ENCODE data around the gene PTOV1. TPM values are rescaled to one million over a fixed set of nuclear protein-coding genes. Genes with fewer than 3 reads are reported as not detected.

The PTOV1 gene
- total and polyA plus RNA-seq, 2 of the 13 experiments (the other 11 are each of a cell fraction or from before 2014, with no cell fraction given), result 63.5 to 68.5 TPM

DNA sequence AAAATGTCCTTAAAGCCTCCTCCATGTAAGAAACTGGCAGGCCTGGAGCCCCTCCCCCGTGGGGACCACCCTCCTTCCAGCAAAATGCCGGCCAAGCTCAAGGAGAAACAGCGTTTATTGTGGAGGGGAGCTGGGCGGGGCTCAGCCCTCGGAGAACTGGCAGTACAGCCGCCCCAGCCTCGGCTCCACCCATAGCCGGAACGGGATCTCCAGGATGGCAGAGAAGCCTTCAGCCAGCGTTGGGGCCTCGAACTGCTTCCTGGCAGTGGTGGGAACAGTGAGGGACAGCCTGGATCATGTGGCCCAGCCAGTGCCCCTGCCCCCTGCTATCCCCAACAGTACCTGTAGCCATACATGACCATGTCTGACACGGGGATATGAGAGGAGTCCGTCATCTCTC, 10.1 kb downstream of the PTOV1 start:
- H3K27me3 ChIP-seq (ENCODE audit: control insufficient read depth in 1 of 2, insufficient read depth in 2 of 2, low read length in 2 of 2), result no peaks in the 10 kb centered on the region
- no peak overlapping the region for H2AFZ ChIP-seq (ENCODE audit: low read length)
- H3K9me3 ChIP-seq (ENCODE audit: low read length), result no peaks in the 10 kb centered on the region
- H3K27ac ChIP-seq (ENCODE audit: extremely low read length, insufficient read depth, low read length), result no peak overlapping the region
- H3K36me3 ChIP-seq (replicated peaks in 1 of 2; ENCODE audit: control insufficient read depth in 1 of 2, insufficient read depth in 2 of 2, low read length in 2 of 2), result peaks cover 30 to 66% of the 10 kb centered on the region in 2 experiments
- POLR2A ChIA-PET, result interaction anchor here (1.1 to 1.3 kb wide), 2 partner anchors 8 to 11 kb away, joined by 3 to 4 read pairs; no protein-coding TSS in a partner anchor
- no peak overlapping the region for H3K4me3 ChIP-seq (replicated peaks in 1 of 3; ENCODE audit: insufficient read depth in 1 of 3, low read depth in 2 of 3, low read length in 3 of 3)
- H3K4me2 ChIP-seq (ENCODE audit: low read depth, low read length), result no peak overlapping the region
- WGBS (ENCODE audit: low lambda C conversion rate), result no CpG with 5 or more reads among the region's 13 CpGs
- peaks cover 10% of the 10 kb centered on the region for H3K79me2 ChIP-seq (ENCODE audit: insufficient read depth, low read length)
- TF ChIP-seq ZSCAN21 (CRISPR knock-in tag; IDR thresholded peaks at IDR 0.05; ENCODE audit: borderline replicate concordance) (no peak), AGO2 (optimal IDR thresholded peaks at IDR 0.05; ENCODE audit: low read depth, low read length) (peak; percentile 56), POLR2G (IDR thresholded peaks at IDR 0.05; ENCODE audit: low read depth, low read length) (peak; percentile 8; the same call in 1 of the 2 replicates), PAF1 (CRISPR knock-in tag; IDR thresholded peaks at IDR 0.05) (peak; percentile 45; the same call in 1 of the 2 replicates)
- no TSS peak for BruUV-seq (replicated peaks)
- ATAC-seq (no peak), DNase-seq (ENCODE audit: low spot score) (no peak), FAIRE-seq (no peak)
- intact Hi-C loops (cut with micrococcal nuclease; ENCODE audit: unreplicated experiment) (no loop called here), in situ Hi-C loops (cut with HindIII; ENCODE audit: extremely low pct_ligation_motif_present, low pct_unique_long_range_greater_than_20kb) (no loop called here)
- no peak overlapping the region for H3K9ac ChIP-seq (ENCODE audit: insufficient read depth, low read depth, low read length)
- peaks cover 21% of the 10 kb centered on the region for H3K4me1 ChIP-seq (ENCODE audit: insufficient read depth, low read length)
- CTCF ChIA-PET (ENCODE audit: low intra/inter-chr PET ratio, low total read pairs), result no interaction called here
- H4K20me1 ChIP-seq (ENCODE audit: insufficient read depth, low read length), result peaks cover 6% of the 10 kb centered on the region

DNA sequence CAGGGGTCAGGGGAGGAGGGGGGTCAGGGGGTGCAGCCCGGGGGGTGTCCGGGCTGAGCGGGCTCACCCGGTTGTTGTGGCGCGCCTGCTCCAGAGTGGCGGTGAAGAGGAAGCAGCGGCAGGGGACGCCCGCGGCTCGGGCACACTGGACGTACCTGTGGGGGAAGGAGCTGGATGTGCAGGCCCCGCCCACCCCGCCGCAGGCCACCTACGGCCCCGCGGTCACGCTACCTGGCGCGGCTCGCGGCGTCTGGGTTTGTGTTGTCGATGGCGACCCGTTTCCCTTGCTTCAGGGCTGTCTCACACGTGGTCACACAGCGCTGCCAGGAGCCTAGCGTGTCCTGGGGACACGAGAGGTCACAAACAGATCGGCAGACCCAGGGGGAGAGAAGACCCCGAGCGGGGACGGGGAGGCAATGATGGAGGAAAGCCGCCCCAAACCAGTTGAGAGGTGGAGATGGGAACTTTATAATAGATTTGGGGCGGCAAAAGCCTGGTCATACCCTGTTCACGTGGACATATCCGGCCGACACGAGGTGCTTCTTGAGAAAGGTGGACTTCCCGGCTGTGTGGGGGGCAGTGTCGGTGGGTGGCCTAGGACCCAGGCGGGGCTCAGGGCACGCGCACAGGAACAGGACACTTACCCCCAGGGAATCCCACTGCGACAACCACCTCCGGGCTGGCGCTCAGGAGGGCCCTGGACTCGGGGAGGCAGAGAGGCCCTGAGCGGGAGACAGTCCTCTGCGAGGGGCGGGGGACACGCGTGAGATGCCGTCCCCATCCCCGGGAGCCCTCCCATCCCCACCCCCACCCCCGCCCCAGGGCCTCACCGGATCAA, 10.8 kb downstream of the PTOV1 start:
- WGBS (ENCODE audit: low lambda C conversion rate), result 97% methylated on average over 40 of the region's 60 CpGs
- Histone ChIP-seq H3K36me3 (replicated peaks in 1 of 2; ENCODE audit: control insufficient read depth in 1 of 2, insufficient read depth in 2 of 2, low read length in 2 of 2) (peaks cover 26 to 60% of the 10 kb centered on the region in 2 experiments), H3K27ac (ENCODE audit: extremely low read length, insufficient read depth, low read length) (no peak overlapping the region), H2AFZ (ENCODE audit: low read length) (no peak overlapping the region), H3K9me3 (ENCODE audit: low read length) (no peaks in the 10 kb centered on the region), H3K79me2 (ENCODE audit: insufficient read depth, low read length) (peaks cover 16% of the 10 kb centered on the region), H3K4me1 (ENCODE audit: insufficient read depth, low read length) (peaks cover 27% of the 10 kb centered on the region), H3K27me3 (ENCODE audit: control insufficient read depth in 1 of 2, insufficient read depth in 2 of 2, low read length in 2 of 2) (no peaks in the 10 kb centered on the region; a peak in 1 of 5 replicates), H3K9ac (ENCODE audit: insufficient read depth, low read depth, low read length) (no peak overlapping the region), H3K4me3 (replicated peaks in 1 of 3; ENCODE audit: insufficient read depth in 1 of 3, low read depth in 2 of 3, low read length in 3 of 3) (no peak overlapping the region), H4K20me1 (ENCODE audit: insufficient read depth, low read length) (peaks cover 6% of the 10 kb centered on the region), H3K4me2 (ENCODE audit: low read depth, low read length) (no peak overlapping the region)
- BruUV-seq (replicated peaks), result no TSS peak
- CTCF ChIA-PET (ENCODE audit: low intra/inter-chr PET ratio, low total read pairs), result no interaction called here
- in situ Hi-C loops (cut with HindIII; ENCODE audit: extremely low pct_ligation_motif_present, low pct_unique_long_range_greater_than_20kb), result no loop called here
- no peak for DNase-seq (ENCODE audit: low spot score)
- POLR2A ChIA-PET, result interaction anchor here (1.1 to 1.3 kb wide), 2 partner anchors 8 to 11 kb away, joined by 3 to 4 read pairs; no protein-coding TSS in a partner anchor
- intact Hi-C loops (cut with micrococcal nuclease; ENCODE audit: unreplicated experiment), result no loop called here
- no peak for ATAC-seq
- FAIRE-seq, result no peak
- TF ChIP-seq ARNTL (CRISPR knock-in tag; IDR thresholded peaks at IDR 0.05), result no peak
- TF ChIP-seq RFX5 (IDR thresholded peaks at IDR 0.05; ENCODE audit: low read depth, low read length), result no peak
- peak; percentile 36 for TF ChIP-seq AGO1 (IDR thresholded peaks at IDR 0.05; ENCODE audit: low read depth, low read length, poor library complexity, severe bottlenecking)
- peak; percentile 54 for TF ChIP-seq AGO2 (optimal IDR thresholded peaks at IDR 0.05; ENCODE audit: low read depth, low read length)
- TF ChIP-seq, protein P1, sequence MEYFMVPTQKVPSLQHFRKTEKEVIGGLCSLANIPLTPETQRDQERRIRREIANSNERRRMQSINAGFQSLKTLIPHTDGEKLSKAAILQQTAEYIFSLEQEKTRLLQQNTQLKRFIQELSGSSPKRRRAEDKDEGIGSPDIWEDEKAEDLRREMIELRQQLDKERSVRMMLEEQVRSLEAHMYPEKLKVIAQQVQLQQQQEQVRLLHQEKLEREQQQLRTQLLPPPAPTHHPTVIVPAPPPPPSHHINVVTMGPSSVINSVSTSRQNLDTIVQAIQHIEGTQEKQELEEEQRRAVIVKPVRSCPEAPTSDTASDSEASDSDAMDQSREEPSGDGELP (IDR thresholded peaks at IDR 0.05; ENCODE audit: borderline replicate concordance, low read depth), result no peak
- no peak for TF ChIP-seq CAMTA2 (CRISPR knock-in tag; IDR thresholded peaks at IDR 0.05; ENCODE audit: borderline replicate concordance)
- no peak for TF ChIP-seq TMF1 (CRISPR knock-in tag; IDR thresholded peaks at IDR 0.05; ENCODE audit: low read depth)
- no peak for TF ChIP-seq NR1H2 (CRISPR knock-in tag; IDR thresholded peaks at IDR 0.05; ENCODE audit: borderline replicate concordance, low read depth)
- no peak for TF ChIP-seq MIXL1 (CRISPR knock-in tag; IDR thresholded peaks at IDR 0.05)
- TF ChIP-seq, protein P2, sequence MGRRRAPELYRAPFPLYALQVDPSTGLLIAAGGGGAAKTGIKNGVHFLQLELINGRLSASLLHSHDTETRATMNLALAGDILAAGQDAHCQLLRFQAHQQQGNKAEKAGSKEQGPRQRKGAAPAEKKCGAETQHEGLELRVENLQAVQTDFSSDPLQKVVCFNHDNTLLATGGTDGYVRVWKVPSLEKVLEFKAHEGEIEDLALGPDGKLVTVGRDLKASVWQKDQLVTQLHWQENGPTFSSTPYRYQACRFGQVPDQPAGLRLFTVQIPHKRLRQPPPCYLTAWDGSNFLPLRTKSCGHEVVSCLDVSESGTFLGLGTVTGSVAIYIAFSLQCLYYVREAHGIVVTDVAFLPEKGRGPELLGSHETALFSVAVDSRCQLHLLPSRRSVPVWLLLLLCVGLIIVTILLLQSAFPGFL (CRISPR knock-in tag; IDR thresholded peaks at IDR 0.05), result no peak
- TF ChIP-seq RFXAP (CRISPR knock-in tag; IDR thresholded peaks at IDR 0.05; ENCODE audit: borderline replicate concordance), result no peak
- no peak for TF ChIP-seq CENPT (CRISPR knock-in tag; IDR thresholded peaks at IDR 0.05; ENCODE audit: low read depth)

Data from HepG2 (cell line).